ENCODE measurements around the gene SSC5D. TPM values are rescaled to one million over a fixed set of nuclear protein-coding genes. Genes with fewer than 3 reads are reported as not detected.
A peak's percentile ranks its signal among the peaks of the same experiment; 100 is the strongest.

Gene SSC5D
- total and polyA plus RNA-seq, 9 of the 15 experiments (the other 6 are each of a cell fraction or from before 2014, with no cell fraction given) = 0.04 to 0.71 (median 0.14) TPM; not detected in 2

DNA sequence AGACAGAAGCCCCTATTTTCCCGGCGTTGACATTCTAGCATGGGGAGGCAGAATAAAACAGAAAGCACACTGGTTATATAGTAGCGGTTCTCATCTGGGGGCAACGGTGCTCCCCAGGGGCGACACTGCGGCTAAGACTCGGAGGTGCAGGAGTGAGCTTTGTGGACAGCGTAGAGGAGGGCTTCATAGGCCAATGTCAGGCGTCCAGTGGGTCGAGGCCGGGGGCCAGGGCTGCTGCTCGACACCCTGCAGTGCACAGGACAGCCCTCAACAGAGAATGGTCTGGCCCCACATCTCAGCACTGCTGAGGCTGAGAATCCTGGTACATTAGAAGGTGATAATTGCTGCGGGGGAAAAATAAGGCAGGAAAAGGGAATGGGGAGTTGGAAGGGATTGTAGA is 10.3 kb upstream of the SSC5D start:
- CTCF ChIA-PET (ENCODE audit: low intra/inter-chr PET ratio) = no interaction called here
- H3K27me3 ChIP-seq (ENCODE audit: control insufficient read depth in 2 of 2, insufficient read depth in 2 of 2, low read length in 2 of 2) = no peaks in the 10 kb centered on the region
- no peaks in the 10 kb centered on the region for H4K20me1 ChIP-seq (replicated peaks; ENCODE audit: control insufficient read depth, insufficient read depth, low read length)
- no peak for DNase-seq (ENCODE audit: extremely low read depth in 1 of 4, low spot score in 3 of 4)
- H3K9ac ChIP-seq (ENCODE audit: insufficient read depth in 1 of 2, low read depth in 2 of 2, low read length in 2 of 2) = peak overlapping the region; percentile 67 to 76; a peak in 3 of 4 replicates
- H3K9me1 ChIP-seq (ENCODE audit: control insufficient read depth, insufficient read depth, low read length) = no peaks in the 10 kb centered on the region
- in situ Hi-C loops (cut with MboI) (no loop called here), intact Hi-C loops (cut with micrococcal nuclease) (no loop called here)
- H3K79me2 ChIP-seq (ENCODE audit: control insufficient read depth, insufficient read depth, low read length) = peaks cover 20% of the 10 kb centered on the region
- ATAC-seq = no peak
- POLR2A ChIA-PET = interaction anchor here (1.4 to 3.2 kb wide), 3 partner anchors 11 to 16 kb away, joined by 5 to 26 read pairs (median 9); partner anchors contain the start of gene ISOC2
- no TSS peak for BruUV-seq (replicated peaks)
- H3K4me1 ChIP-seq (replicated peaks in 1 of 2; ENCODE audit: control insufficient read depth in 2 of 2, insufficient read depth in 2 of 2, low read length in 2 of 2) = peaks cover 27 to 57% of the 10 kb centered on the region in 2 experiments
- no peak overlapping the region for H2AFZ ChIP-seq (ENCODE audit: low read depth, low read length)
- H3K36me3 ChIP-seq (ENCODE audit: control insufficient read depth, insufficient read depth, low read length) = peaks cover 17% of the 10 kb centered on the region
- H3K9me3 ChIP-seq (replicated peaks; ENCODE audit: control insufficient read depth, insufficient read depth, low read depth, low read length) = no peaks in the 10 kb centered on the region
- peak; percentile 64 for FAIRE-seq
- WGBS (ENCODE audit: insufficient coverage, low coverage, missing lambda C conversion rate) = 69% methylated on average over 13 of the region's 13 CpGs
- peak overlapping the region; percentile 92 for H3K4me2 ChIP-seq (ENCODE audit: insufficient read depth, low read length)
- peak overlapping the region; percentile 61 for H3K4me3 ChIP-seq
- H3K27ac ChIP-seq (ENCODE audit: extremely low read depth, low read depth, low read length) = peak overlapping the region; percentile 36; the same call in 2 of the 3 replicates
- TF ChIP-seq GTF2A2 (tag; IDR thresholded peaks at IDR 0.05) = no peak
- no peak for TF ChIP-seq NFYB (IDR thresholded peaks at IDR 0.05; ENCODE audit: extremely low read depth, insufficient read length)
- no peak for TF ChIP-seq NFIC (IDR thresholded peaks at IDR 0.05)
- TF ChIP-seq RBFOX2 (IDR thresholded peaks at IDR 0.05; ENCODE audit: low read depth, low read length) = peak; percentile 58; the same call in 1 of the 2 replicates
- TF ChIP-seq, protein P1, sequence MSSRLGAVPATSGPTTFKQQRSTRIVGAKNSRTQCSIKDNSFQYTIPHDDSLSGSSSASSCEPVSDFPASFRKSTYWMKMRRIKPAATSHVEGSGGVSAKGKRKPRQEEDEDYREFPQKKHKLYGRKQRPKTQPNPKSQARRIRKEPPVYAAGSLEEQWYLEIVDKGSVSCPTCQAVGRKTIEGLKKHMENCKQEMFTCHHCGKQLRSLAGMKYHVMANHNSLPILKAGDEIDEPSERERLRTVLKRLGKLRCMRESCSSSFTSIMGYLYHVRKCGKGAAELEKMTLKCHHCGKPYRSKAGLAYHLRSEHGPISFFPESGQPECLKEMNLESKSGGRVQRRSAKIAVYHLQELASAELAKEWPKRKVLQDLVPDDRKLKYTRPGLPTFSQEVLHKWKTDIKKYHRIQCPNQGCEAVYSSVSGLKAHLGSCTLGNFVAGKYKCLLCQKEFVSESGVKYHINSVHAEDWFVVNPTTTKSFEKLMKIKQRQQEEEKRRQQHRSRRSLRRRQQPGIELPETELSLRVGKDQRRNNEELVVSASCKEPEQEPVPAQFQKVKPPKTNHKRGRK (tag; IDR thresholded peaks at IDR 0.05) = no peak
- TF ChIP-seq MBD2 (IDR thresholded peaks at IDR 0.05; ENCODE audit: borderline replicate concordance, low read depth) = no peak
- TF ChIP-seq DNMT1 (IDR thresholded peaks at IDR 0.05) = no peak
- no peak for TF ChIP-seq THRB (CRISPR knock-in tag; conservative IDR thresholded peaks at IDR 0.05)
- no peak for TF ChIP-seq BMI1 (IDR thresholded peaks at IDR 0.05; ENCODE audit: low read length)
- TF ChIP-seq, protein P2, sequence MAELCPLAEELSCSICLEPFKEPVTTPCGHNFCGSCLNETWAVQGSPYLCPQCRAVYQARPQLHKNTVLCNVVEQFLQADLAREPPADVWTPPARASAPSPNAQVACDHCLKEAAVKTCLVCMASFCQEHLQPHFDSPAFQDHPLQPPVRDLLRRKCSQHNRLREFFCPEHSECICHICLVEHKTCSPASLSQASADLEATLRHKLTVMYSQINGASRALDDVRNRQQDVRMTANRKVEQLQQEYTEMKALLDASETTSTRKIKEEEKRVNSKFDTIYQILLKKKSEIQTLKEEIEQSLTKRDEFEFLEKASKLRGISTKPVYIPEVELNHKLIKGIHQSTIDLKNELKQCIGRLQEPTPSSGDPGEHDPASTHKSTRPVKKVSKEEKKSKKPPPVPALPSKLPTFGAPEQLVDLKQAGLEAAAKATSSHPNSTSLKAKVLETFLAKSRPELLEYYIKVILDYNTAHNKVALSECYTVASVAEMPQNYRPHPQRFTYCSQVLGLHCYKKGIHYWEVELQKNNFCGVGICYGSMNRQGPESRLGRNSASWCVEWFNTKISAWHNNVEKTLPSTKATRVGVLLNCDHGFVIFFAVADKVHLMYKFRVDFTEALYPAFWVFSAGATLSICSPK (IDR thresholded peaks at IDR 0.05; ENCODE audit: borderline replicate concordance) = no peak
- no peak for TF ChIP-seq ARID2 (IDR thresholded peaks at IDR 0.05)
- TF ChIP-seq ZNF431 (CRISPR knock-in tag; IDR thresholded peaks at IDR 0.05) = no peak
- 0 out of 2 replicates have a peak, but pooled peaks have one; percentile 2 for TF ChIP-seq ZFX (CRISPR knock-in tag; IDR thresholded peaks at IDR 0.05)
- TF ChIP-seq POLR2G (IDR thresholded peaks at IDR 0.05; ENCODE audit: low read depth, low read length) = peak; percentile 56; the same call in 1 of the 2 replicates
- no peak for TF ChIP-seq FOSL1 (tag; conservative IDR thresholded peaks at IDR 0.05)
- TF ChIP-seq ATF2 (CRISPR knock-in tag; IDR thresholded peaks at IDR 0.05) = no peak
- TF ChIP-seq FOXJ3 (CRISPR knock-in tag; IDR thresholded peaks at IDR 0.05) = no peak
- TF ChIP-seq JUN (IDR thresholded peaks at IDR 0.05; ENCODE audit: borderline replicate concordance, low read depth, low read length) = no peak
- TF ChIP-seq JUN (CRISPR knock-in tag; IDR thresholded peaks at IDR 0.05; ENCODE audit: borderline replicate concordance) = no peak
